ENCODE measurements around the gene DRC7. TPM values are rescaled to one million over a fixed set of nuclear protein-coding genes. Genes with fewer than 3 reads are reported as not detected.

Gene DRC7
- total RNA-seq, 2 donors from 2014 or later: 1.6 to 1.8 TPM

DNA sequence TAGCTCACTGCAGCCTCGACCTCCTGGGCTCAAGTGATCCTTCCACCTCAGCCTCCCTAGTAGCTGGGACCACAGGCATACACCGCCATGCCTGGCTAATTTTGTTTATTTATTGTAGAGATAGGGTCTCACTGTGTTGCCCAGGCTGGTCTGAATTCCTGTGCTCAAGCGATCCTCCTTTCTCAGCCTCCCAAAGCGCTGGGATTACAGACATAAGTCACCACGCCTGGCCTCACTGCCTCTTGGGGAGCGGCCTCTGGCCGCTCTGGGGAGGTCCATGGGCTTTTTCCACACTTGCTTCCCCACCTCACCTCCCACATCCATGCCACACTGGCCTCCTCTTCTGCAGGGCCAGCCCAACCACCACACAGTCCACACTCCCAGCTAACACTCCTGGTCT, 44.8 kb upstream of the DRC7 start:
- no peak overlapping the region for H3K4me3 ChIP-seq (ENCODE audit: low read length)
- H3K9ac ChIP-seq (ENCODE audit: extremely low read depth, low read length, poor library complexity, severe bottlenecking): no peak overlapping the region
- no peaks in the 10 kb centered on the region for H3K36me3 ChIP-seq (ENCODE audit: control insufficient read depth, insufficient read depth, low read length)
- Mint-ChIP-seq H3K36me3 (ENCODE audit: low read depth) (no peaks in the 10 kb centered on the region), H3K4me3 (no peak overlapping the region), H3K27me3 (ENCODE audit: insufficient read depth) (no peaks in the 10 kb centered on the region), H3K9me3 (no peaks in the 10 kb centered on the region), H3K27ac (no peak overlapping the region), H3K4me1 (peaks cover 6% of the 10 kb centered on the region)
- H3K4me1 ChIP-seq (ENCODE audit: control insufficient read depth, insufficient read depth, low read length): no peaks in the 10 kb centered on the region
- TF ChIP-seq, protein P1, sequence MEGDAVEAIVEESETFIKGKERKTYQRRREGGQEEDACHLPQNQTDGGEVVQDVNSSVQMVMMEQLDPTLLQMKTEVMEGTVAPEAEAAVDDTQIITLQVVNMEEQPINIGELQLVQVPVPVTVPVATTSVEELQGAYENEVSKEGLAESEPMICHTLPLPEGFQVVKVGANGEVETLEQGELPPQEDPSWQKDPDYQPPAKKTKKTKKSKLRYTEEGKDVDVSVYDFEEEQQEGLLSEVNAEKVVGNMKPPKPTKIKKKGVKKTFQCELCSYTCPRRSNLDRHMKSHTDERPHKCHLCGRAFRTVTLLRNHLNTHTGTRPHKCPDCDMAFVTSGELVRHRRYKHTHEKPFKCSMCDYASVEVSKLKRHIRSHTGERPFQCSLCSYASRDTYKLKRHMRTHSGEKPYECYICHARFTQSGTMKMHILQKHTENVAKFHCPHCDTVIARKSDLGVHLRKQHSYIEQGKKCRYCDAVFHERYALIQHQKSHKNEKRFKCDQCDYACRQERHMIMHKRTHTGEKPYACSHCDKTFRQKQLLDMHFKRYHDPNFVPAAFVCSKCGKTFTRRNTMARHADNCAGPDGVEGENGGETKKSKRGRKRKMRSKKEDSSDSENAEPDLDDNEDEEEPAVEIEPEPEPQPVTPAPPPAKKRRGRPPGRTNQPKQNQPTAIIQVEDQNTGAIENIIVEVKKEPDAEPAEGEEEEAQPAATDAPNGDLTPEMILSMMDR (conservative IDR thresholded peaks at IDR 0.05): no peak
- no peaks in the 10 kb centered on the region for H3K27me3 ChIP-seq (ENCODE audit: control insufficient read depth, insufficient read depth, low read length, poor library complexity, severe bottlenecking)
- H3K27ac ChIP-seq (ENCODE audit: low read depth, low read length): no peak overlapping the region
- DNase-seq: no peak
- no peaks in the 10 kb centered on the region for H3K9me3 ChIP-seq (ENCODE audit: control insufficient read depth, low read length)
- WGBS, 2 experiments (ENCODE audit: insufficient coverage in 1 of 2, insufficient read length in 1 of 2): 85 to 100% methylated on average over 4 to 7 of the region's 7 CpGs

- H3K9ac ChIP-seq (ENCODE audit: extremely low read depth, low read length, poor library complexity, severe bottlenecking): no peak overlapping the region
- TF ChIP-seq, protein P1 (conservative IDR thresholded peaks at IDR 0.05): no peak
- DNase-seq: peak; percentile 72
- no peaks in the 10 kb centered on the region for H3K27me3 ChIP-seq (ENCODE audit: control insufficient read depth, insufficient read depth, low read length, poor library complexity, severe bottlenecking)
- no peaks in the 10 kb centered on the region for H3K36me3 ChIP-seq (ENCODE audit: control insufficient read depth, insufficient read depth, low read length)
- H3K4me3 Mint-ChIP-seq: no peak overlapping the region
- no peaks in the 10 kb centered on the region for H3K36me3 Mint-ChIP-seq (ENCODE audit: low read depth)
- H3K4me1 Mint-ChIP-seq: peaks cover 6% of the 10 kb centered on the region
- no peaks in the 10 kb centered on the region for H3K9me3 ChIP-seq (ENCODE audit: control insufficient read depth, low read length)
- no peaks in the 10 kb centered on the region for H3K4me1 ChIP-seq (ENCODE audit: control insufficient read depth, insufficient read depth, low read length)
- H3K27ac Mint-ChIP-seq: no peak overlapping the region
- WGBS, 2 experiments (ENCODE audit: insufficient coverage in 1 of 2, insufficient read length in 1 of 2): 85% methylated on average over 6 to 10 of the region's 10 CpGs
- no peak overlapping the region for H3K27ac ChIP-seq (ENCODE audit: low read depth, low read length)
- no peak overlapping the region for H3K4me3 ChIP-seq (ENCODE audit: low read length)
- peaks cover 3% of the 10 kb centered on the region for H3K27me3 Mint-ChIP-seq (ENCODE audit: insufficient read depth)
- H3K9me3 Mint-ChIP-seq: no peaks in the 10 kb centered on the region
These were observed 43.0 kb upstream of the DRC7 start for GRCh38 chr16:57651344-57652333.

- Mint-ChIP-seq H3K4me3 (no peak overlapping the region), H3K4me1 (peaks cover 6% of the 10 kb centered on the region), H3K9me3 (no peaks in the 10 kb centered on the region), H3K36me3 (ENCODE audit: low read depth) (no peaks in the 10 kb centered on the region), H3K27ac (no peak overlapping the region), H3K27me3 (ENCODE audit: insufficient read depth) (peaks cover 3% of the 10 kb centered on the region)
- TF ChIP-seq, protein P1 (conservative IDR thresholded peaks at IDR 0.05): no peak
- H3K9ac ChIP-seq (ENCODE audit: extremely low read depth, low read length, poor library complexity, severe bottlenecking): no peak overlapping the region
- H3K36me3 ChIP-seq (ENCODE audit: control insufficient read depth, insufficient read depth, low read length): no peaks in the 10 kb centered on the region
- no peaks in the 10 kb centered on the region for H3K9me3 ChIP-seq (ENCODE audit: control insufficient read depth, low read length)
- no peaks in the 10 kb centered on the region for H3K27me3 ChIP-seq (ENCODE audit: control insufficient read depth, insufficient read depth, low read length, poor library complexity, severe bottlenecking)
- H3K4me3 ChIP-seq (ENCODE audit: low read length): no peak overlapping the region
- no peak overlapping the region for H3K27ac ChIP-seq (ENCODE audit: low read depth, low read length)
- 88 to 95% methylated on average over 9 to 23 of the region's 23 CpGs for WGBS, 2 experiments (ENCODE audit: insufficient coverage in 1 of 2, insufficient read length in 1 of 2)
- DNase-seq: no peak
- no peaks in the 10 kb centered on the region for H3K4me1 ChIP-seq (ENCODE audit: control insufficient read depth, insufficient read depth, low read length)
These were observed 41.7 kb upstream of the DRC7 start for GRCh38 chr16:57652695-57653471.
